Aorta (tissue), 5 donors: ENCODE measurements around the gene UBE2J2. TPM values are rescaled to one million over a fixed set of nuclear protein-coding genes. Genes with fewer than 3 reads are reported as not detected.
A peak's percentile ranks its signal among the peaks of the same experiment; 100 is the strongest.

Experiments used
- ATAC-seq: fragments of 200-7000 bp; cut with Tn5 transposase; one replicate; pipeline ENCODE4 v1.9.1; 2022; ENCODE audit warnings: moderate library complexity; ENCODE audit not compliant: low FRiP score
- DNase-seq, 2 donors: peaks; one replicate each; pipeline ENCODE4 v3.0.0-alpha.2; 2020
- H3K27ac ChIP-seq, 2 donors: one replicate each; pipeline ENCODE4 v1.5.1; 2013; ENCODE audit warnings: low read length in 2 of 2, mild to moderate bottlenecking in 2 of 2, moderate library complexity in 2 of 2, control low read depth in 1 of 2, inconsistent platforms in 1 of 2, low read depth in 1 of 2
- H3K27me3 ChIP-seq, 2 donors: one replicate each; pipeline ENCODE4 v1.6.1; 2013; ENCODE audit warnings: control low read depth in 1 of 2, low read length in 1 of 2, mild to moderate bottlenecking in 1 of 2, moderate library complexity in 1 of 2; ENCODE audit not compliant: insufficient read depth in 2 of 2, control insufficient read depth in 1 of 2
- H3K36me3 ChIP-seq, 2 donors: one replicate each; pipeline ENCODE4 v1.6.1; 2013; ENCODE audit warnings: control low read depth in 1 of 2, low read length in 1 of 2, mild to moderate bottlenecking in 1 of 2; ENCODE audit not compliant: insufficient read depth in 2 of 2, control insufficient read depth in 1 of 2
- H3K4me1 ChIP-seq, 2 donors: one replicate each; pipeline ENCODE4 v1.6.1; 2013; ENCODE audit warnings: low read length in 2 of 2, control low read depth in 1 of 2, mild to moderate bottlenecking in 1 of 2, moderate library complexity in 1 of 2; ENCODE audit not compliant: insufficient read depth in 2 of 2, control insufficient read depth in 1 of 2
- H3K4me3 ChIP-seq, 2 donors: one replicate each; pipeline ENCODE4 v1.5.1; 2013; ENCODE audit warnings: low read length in 2 of 2, control low read depth in 1 of 2, mild to moderate bottlenecking in 1 of 2
- H3K9me3 ChIP-seq: one replicate; pipeline ENCODE4 v1.6.1; 2013; ENCODE audit warnings: mild to moderate bottlenecking, low read length; ENCODE audit not compliant: control insufficient read depth
- WGBS, 2 donors: extraction: QIAGEN DNeasy Blood & Tissue Kit; methylation state at CpG; one replicate each; pipeline ENCODE4 v1.1.7; 2013; 5-methylcytosine and 5-hydroxymethylcytosine counted together
- intact Hi-C, 2 donors: fragments of 100-400 bp; cut with DNase I; formaldehyde crosslinking; loops; one replicate each; pipeline versions ENCODE4 v1.14.2 to v1.15.0; 2022
- polyA plus RNA-seq, 2 donors: library from polyadenylated mRNA; stranded (reverse); fragments of 200-250 nt; gene quantifications; one replicate each; pipeline ENCODE4 v1.2.3, GENCODE V29; 2013
- total RNA-seq, 2 donors: library from RNA; stranded (reverse); fragmentation: NEBNext Ultra II Directional; extraction: Animal tissue kit (Norgen Biotek cat#: 25700); gene quantifications; one replicate each; pipeline ENCODE4 v1.2.1, GENCODE V29; 2021
- donor health status: healthy with polysubstance abuse.
- donor health status: Bipolar disorder and iron deficiency.
- donor health status: DM: no; HTN: no; CAD: no.
- donor health status: DM: no; HTN: no; CAD: no.
- donor health status: DM: yes; HTN: yes; CAD: no.

The UBE2J2 gene
- total and polyA plus RNA-seq, 4 donors: 17.2 to 49.4 (median 48.1) TPM

DNA sequence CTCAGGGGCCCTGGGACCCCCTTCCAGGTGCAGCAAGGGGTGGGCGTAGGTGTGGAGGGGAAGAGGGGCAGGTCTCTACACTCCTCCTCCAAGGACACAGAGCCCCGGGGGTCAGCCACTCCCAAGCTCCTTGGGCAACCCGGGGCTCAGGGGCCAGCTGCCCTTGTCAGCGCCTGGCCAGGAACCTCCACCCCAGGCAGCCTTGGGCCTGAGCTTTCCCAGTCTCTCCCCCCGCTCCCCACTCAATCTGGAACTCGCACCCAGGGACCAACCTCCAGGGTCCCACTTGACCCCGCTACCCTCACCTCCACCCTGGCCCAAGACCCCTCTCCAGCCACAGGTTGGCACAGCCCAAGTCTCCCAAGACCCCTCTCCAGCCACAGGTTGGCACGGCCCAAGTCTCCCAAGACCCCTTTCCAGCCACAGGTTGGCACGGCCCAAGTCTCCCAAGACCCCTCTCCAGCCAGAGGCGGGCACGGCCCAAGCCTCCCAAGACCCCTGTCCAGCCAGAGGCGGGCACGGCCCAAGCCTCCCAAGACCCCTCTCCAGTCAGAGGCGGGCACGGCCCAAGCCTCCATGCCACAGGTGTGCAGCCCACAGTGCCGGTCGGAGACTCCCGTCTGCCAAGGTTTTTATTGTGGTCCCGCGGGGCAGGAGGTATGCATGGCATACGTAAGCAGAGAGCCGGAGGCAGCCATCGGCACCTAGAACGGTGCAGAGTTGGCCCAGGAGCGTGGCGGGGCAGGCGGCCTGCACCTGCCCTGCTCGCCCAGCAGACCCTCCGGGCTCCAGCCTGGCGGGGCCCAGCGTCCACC lies 62.7 kb downstream of the UBE2J2 start:
- ATAC-seq (no peak), DNase-seq (peak; percentile 37 to 70)
- no peak overlapping the region for H3K4me3 ChIP-seq
- no peak overlapping the region for H3K27ac ChIP-seq
- WGBS, 2 donors: 91% methylated on average over 29 to 31 of the region's 31 CpGs
- intact Hi-C loops: no loop called here
- no peaks in the 10 kb centered on the region for H3K9me3 ChIP-seq
- no peaks in the 10 kb centered on the region for H3K36me3 ChIP-seq
- H3K4me1 ChIP-seq: no peaks in the 10 kb centered on the region
- no peaks in the 10 kb centered on the region for H3K27me3 ChIP-seq

DNA sequence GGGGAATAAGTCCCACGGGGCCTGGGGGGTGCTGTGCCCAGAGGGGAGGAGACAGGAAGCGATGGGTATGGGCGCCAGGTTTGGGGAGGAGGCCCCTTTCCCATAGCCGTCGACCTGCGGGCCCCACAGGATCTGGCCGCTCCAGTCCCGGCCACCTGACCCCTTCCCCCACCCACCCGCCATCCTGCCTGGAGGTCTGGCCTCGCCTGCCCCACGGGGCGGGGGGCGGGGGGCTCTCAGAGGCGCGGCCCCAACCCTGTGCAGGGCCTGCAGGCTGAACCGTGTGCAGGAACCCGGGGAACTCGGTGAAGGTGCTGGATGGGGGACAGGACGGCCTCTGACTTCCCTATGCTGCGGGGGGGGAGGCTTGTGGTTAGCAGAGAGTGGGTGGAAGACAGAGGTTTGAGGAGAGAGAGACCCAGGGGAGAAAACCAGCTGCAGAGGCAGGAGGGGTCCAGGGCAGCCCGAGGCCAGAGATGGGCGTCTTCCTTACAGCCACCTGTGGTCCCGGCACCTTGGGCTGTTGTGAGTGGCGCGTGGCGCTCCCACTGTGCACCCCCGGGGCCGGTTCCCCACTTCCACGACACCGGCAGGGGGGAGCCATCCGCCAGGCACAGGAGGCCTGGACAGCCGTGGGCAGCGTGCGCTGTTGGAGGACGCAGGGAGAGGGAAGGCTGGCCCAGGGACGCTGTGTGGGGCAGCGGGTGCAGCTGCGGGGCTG lies 64.8 kb downstream of the UBE2J2 start:
- no peak for ATAC-seq
- DNase-seq: peak; percentile 45 to 69
- Histone ChIP-seq H3K9me3 (no peaks in the 10 kb centered on the region), H3K36me3 (no peaks in the 10 kb centered on the region), H3K27ac (no peak overlapping the region), H3K4me1 (no peaks in the 10 kb centered on the region), H3K27me3 (no peaks in the 10 kb centered on the region), H3K4me3 (no peak overlapping the region)
- intact Hi-C loops: no loop called here
- 66 to 70% methylated on average over 37 to 38 of the region's 38 CpGs for WGBS, 2 donors

- Histone ChIP-seq H3K4me3 (no peak overlapping the region), H3K36me3 (no peaks in the 10 kb centered on the region), H3K9me3 (no peaks in the 10 kb centered on the region), H3K27ac (no peak overlapping the region), H3K4me1 (no peaks in the 10 kb centered on the region), H3K27me3 (no peaks in the 10 kb centered on the region)
- intact Hi-C loops: no loop called here
- ATAC-seq: no peak
- DNase-seq: peak; percentile 35 to 70
- 64% methylated on average over 11 of the region's 11 CpGs for WGBS, 2 donors
Measured at GRCh38 chr1:1207571-1207892, 66.1 kb downstream of the UBE2J2 start.

- Histone ChIP-seq H3K27me3 (no peaks in the 10 kb centered on the region), H3K36me3 (no peaks in the 10 kb centered on the region), H3K9me3 (no peaks in the 10 kb centered on the region), H3K4me1 (no peaks in the 10 kb centered on the region), H3K4me3 (no peak overlapping the region), H3K27ac (no peak overlapping the region)
- ATAC-seq (no peak), DNase-seq (peak; percentile 41 to 68)
- 53 to 57% methylated on average over 17 to 19 of the region's 19 CpGs for WGBS, 2 donors
- intact Hi-C loops: no loop called here
Measured at GRCh38 chr1:1206966-1207531, 66.6 kb downstream of the UBE2J2 start.

GRCh38 chr1:1206376-1206965 lies 67.2 kb downstream of the UBE2J2 start, which contains the start of gene TNFRSF18:
TNFRSF18 (minus strand) TSS chr1:1206592; CDS start chr1:1206571, 21 bp downstream.
- ATAC-seq (no peak), DNase-seq (peak; percentile 45 to 76)
- Histone ChIP-seq H3K27me3 (no peaks in the 10 kb centered on the region), H3K4me1 (no peaks in the 10 kb centered on the region), H3K36me3 (no peaks in the 10 kb centered on the region), H3K4me3 (no peak within 1 kb of the TSS), H3K9me3 (no peaks in the 10 kb centered on the region), H3K27ac (no peak within 1 kb of the TSS)
- intact Hi-C loops: no loop called here
- WGBS, 2 donors: 4 to 5% methylated on average over 47 to 49 of the region's 49 CpGs

GRCh38 chr1:1205769-1206375 lies 67.8 kb downstream of the UBE2J2 start:
- Histone ChIP-seq H3K36me3 (no peaks in the 10 kb centered on the region), H3K27me3 (no peaks in the 10 kb centered on the region), H3K9me3 (no peaks in the 10 kb centered on the region), H3K4me3 (no peak overlapping the region), H3K4me1 (no peaks in the 10 kb centered on the region), H3K27ac (no peak overlapping the region)
- DNase-seq (peak; percentile 40 to 67), ATAC-seq (no peak)
- 31 to 35% methylated on average over 27 to 31 of the region's 31 CpGs for WGBS, 2 donors
- intact Hi-C loops: no loop called here

GRCh38 chr1:1204998-1205768 lies 68.5 kb downstream of the UBE2J2 start:
- H3K4me1 ChIP-seq: no peaks in the 10 kb centered on the region
- H3K36me3 ChIP-seq: no peaks in the 10 kb centered on the region
- DNase-seq (peak; percentile 41 to 70), ATAC-seq (no peak)
- H3K27ac ChIP-seq: no peak overlapping the region
- no peaks in the 10 kb centered on the region for H3K9me3 ChIP-seq
- intact Hi-C loops: no loop called here
- H3K4me3 ChIP-seq: no peak overlapping the region
- H3K27me3 ChIP-seq: no peaks in the 10 kb centered on the region
- WGBS, 2 donors: 89 to 94% methylated on average over 19 of the region's 19 CpGs

GRCh38 chr1:1204425-1204920 lies 69.2 kb downstream of the UBE2J2 start:
- H3K27me3 ChIP-seq: no peaks in the 10 kb centered on the region
- ATAC-seq: no peak
- intact Hi-C loops: no loop called here
- peak; percentile 29 to 30 for DNase-seq
- no peaks in the 10 kb centered on the region for H3K9me3 ChIP-seq
- no peak overlapping the region for H3K27ac ChIP-seq
- no peaks in the 10 kb centered on the region for H3K36me3 ChIP-seq
- no peaks in the 10 kb centered on the region for H3K4me1 ChIP-seq
- H3K4me3 ChIP-seq: no peak overlapping the region
- 92 to 93% methylated on average over 8 of the region's 8 CpGs for WGBS, 2 donors
